PC-9 (cell line): ENCODE measurements around the gene MAP3K2. TPM values are rescaled to one million over a fixed set of nuclear protein-coding genes. Genes with fewer than 3 reads are reported as not detected.

Experiments used
- BruUV-seq: library from RNA; stranded (reverse); fragments of 400-500 nt; replicated peaks from 2 replicates; lab custom pipeline; 2021; lab: Mats Ljungman, UMichigan
- CTCF ChIA-PET: fragments of 300-600 bp; sonication (Branson Sonifier 250); formaldehyde crosslinking; loops from one replicate; lab custom pipeline; 2022; ENCODE audit warnings: antibody characterized with exemption; lab: Charles Lee
- POLR2A ChIA-PET: fragments of 300-600 bp; sonication (Branson Sonifier 250); formaldehyde crosslinking; loops from one replicate; lab custom pipeline; 2022; ENCODE audit warnings: antibody characterized with exemption; ENCODE audit not compliant: unreplicated experiment; lab: Charles Lee
- DNase-seq, 2 experiments: peaks; one replicate each; pipeline versions ENCODE4 v3.0.0 to v3.0.0-alpha.2; 2015 to 2022; ENCODE audit warnings: mixed read lengths in 1 of 2
- H2AFZ ChIP-seq: fragments of 200-600 bp; sonication (generic); 2 replicates; pipeline ENCODE4 v1.8.1; 2017; ENCODE audit warnings: antibody characterized with exemption
- H3F3A ChIP-seq: fragments of 200-600 bp; sonication (generic); 2 replicates; pipeline ENCODE4 v1.8.1; 2017; ENCODE audit warnings: antibody characterized with exemption, mild to moderate bottlenecking, low read depth; ENCODE audit not compliant: insufficient read depth
- H3K27ac ChIP-seq: fragments of 200-600 bp; sonication (generic); 2 replicates; pipeline ENCODE4 v1.6.1; 2016; ENCODE audit warnings: mixed run types
- H3K27me3 ChIP-seq: fragments of 200-600 bp; sonication (generic); 2 replicates; pipeline ENCODE4 v1.6.1; 2016; ENCODE audit warnings: low read depth, mixed run types; ENCODE audit not compliant: insufficient read depth
- H3K36me3 ChIP-seq: fragments of 200-600 bp; sonication (generic); 2 replicates; pipeline ENCODE4 v1.6.1; 2016; ENCODE audit warnings: low read depth, mixed run types
- H3K4me1 ChIP-seq: fragments of 200-600 bp; sonication (generic); replicated peaks from 2 replicates; pipeline ENCODE4 v1.6.1; 2016; ENCODE audit warnings: mixed run types; ENCODE audit not compliant: insufficient read depth
- H3K4me2 ChIP-seq: fragments of 200-600 bp; sonication (generic); 2 replicates; pipeline ENCODE4 v1.6.1; 2017; ENCODE audit warnings: mixed run types
- H3K4me3 ChIP-seq: fragments of 200-600 bp; sonication (generic); 2 replicates; pipeline ENCODE4 v1.6.1; 2016; ENCODE audit warnings: mixed run types
- H3K79me2 ChIP-seq: fragments of 200-600 bp; sonication (generic); 2 replicates; pipeline ENCODE4 v1.6.1; 2017; ENCODE audit warnings: low read depth, mixed run types
- H3K9me2 ChIP-seq: fragments of 200-600 bp; sonication (generic); 2 replicates; pipeline ENCODE4 v1.8.1; 2017; ENCODE audit warnings: mild to moderate bottlenecking; ENCODE audit not compliant: insufficient read depth
- H3K9me3 ChIP-seq: fragments of 200-600 bp; sonication (generic); 2 replicates; pipeline ENCODE4 v1.8.1; 2016; ENCODE audit warnings: low read depth; ENCODE audit not compliant: insufficient read depth
- H4K20me1 ChIP-seq: fragments of 200-600 bp; sonication (generic); 2 replicates; pipeline ENCODE4 v1.8.1; 2017; ENCODE audit not compliant: insufficient read depth
- CTCF ChIP-seq: fragments of 200-600 bp; sonication (generic); conservative IDR thresholded peaks from 2 replicates; pipeline ENCODE4 v1.6.1; 2017; ENCODE audit warnings: mixed run types, antibody characterized with exemption, mild to moderate bottlenecking, moderate library complexity
- EZH2 ChIP-seq: fragments of 200-600 bp; sonication (generic); IDR thresholded peaks from 2 replicates; pipeline ENCODE4 v1.8.0; 2017; ENCODE audit warnings: antibody characterized with exemption, low read depth
- intact Hi-C: fragments of 100-400 bp; cut with micrococcal nuclease; formaldehyde crosslinking; loops from one replicate; pipeline ENCODE4 v1.10.0; 2022; ENCODE audit not compliant: unreplicated experiment
- total RNA-seq: library from RNA; stranded (reverse); gene quantifications from 2 replicates; pipeline ENCODE4 v1.2.3, GENCODE V29; 2021

MAP3K2 gene
- total RNA-seq, 1 experiment from 2014 or later = 81.2 TPM

DNA sequence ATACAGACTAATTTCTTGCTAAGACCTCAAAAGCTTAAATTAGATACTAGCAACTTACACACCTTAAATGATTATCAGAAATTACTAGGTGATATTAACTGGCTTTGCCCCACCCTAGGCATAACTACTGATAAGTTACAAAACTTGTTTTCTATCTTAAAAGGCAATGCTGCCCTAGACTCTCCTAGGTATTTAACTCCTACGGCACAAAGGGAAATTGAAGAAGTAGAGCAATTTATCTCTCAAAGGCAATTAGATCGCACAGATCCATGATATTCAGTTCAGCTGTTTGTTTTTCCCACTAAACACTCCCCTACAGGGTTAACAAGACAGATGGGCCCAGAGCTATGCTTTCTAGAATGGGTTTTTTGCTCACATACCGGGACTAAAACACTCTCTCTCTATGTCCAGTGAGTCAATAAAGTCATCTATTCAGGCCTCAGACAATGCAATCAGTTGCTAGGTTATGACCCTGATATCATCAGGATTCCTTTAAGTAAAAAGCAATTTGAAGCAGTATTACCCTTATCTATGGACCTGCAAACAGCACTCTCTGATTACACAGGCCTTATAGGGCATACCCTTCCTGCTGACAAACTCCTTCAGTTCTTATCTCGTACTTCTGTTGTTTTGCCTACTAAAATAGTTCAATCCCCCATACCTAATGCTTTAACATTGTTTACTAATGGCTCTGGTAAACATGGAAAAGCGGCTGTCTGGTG, 14.3 kb downstream of the MAP3K2 start:
- Histone ChIP-seq H3K36me3 (peaks cover 10% of the 10 kb centered on the region; the same call in 1 of the 2 replicates), H3K79me2 (peaks cover 89% of the 10 kb centered on the region), H2AFZ (no peak overlapping the region), H3F3A (no peaks in the 10 kb centered on the region), H3K4me1 (no peaks in the 10 kb centered on the region; the same call in 1 of the 2 replicates), H3K4me2 (no peak overlapping the region), H3K9me3 (peaks cover 17% of the 10 kb centered on the region; the same call in 1 of the 2 replicates), H3K27me3 (no peaks in the 10 kb centered on the region), H3K27ac (no peak overlapping the region), H3K4me3 (no peak overlapping the region), H4K20me1 (peaks cover 19% of the 10 kb centered on the region; the same call in 1 of the 2 replicates), H3K9me2 (no peaks in the 10 kb centered on the region)
- TF ChIP-seq EZH2 (no peak), CTCF (no peak)
- CTCF ChIA-PET = no interaction called here
- BruUV-seq = no TSS peak
- no peak for DNase-seq
- intact Hi-C loops = no loop called here
- POLR2A ChIA-PET = no interaction called here

DNA sequence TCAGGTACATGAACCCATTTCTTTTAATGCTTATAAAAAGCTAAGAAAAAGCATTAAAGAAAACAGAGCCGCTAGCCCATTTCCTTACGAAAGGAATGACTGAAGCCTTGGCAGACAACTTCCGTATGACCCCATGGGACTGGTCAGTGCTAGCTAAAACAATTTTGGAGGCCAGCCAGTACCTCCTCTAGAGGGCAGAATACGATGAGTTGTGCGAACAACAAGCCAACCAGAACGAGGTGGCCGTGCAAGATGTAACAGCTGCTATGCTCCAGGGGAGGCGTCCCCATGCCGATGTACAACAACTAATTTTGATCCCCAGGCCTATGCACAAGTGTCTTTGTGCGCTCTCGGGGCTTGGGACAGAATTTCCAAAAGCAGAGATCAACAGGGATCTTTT, 16.7 kb downstream of the MAP3K2 start:
- BruUV-seq = no TSS peak
- peaks cover 24% of the 10 kb centered on the region for H4K20me1 ChIP-seq
- H3K4me1 ChIP-seq = no peaks in the 10 kb centered on the region
- intact Hi-C loops = no loop called here
- peaks cover 10% of the 10 kb centered on the region; the same call in 1 of the 2 replicates for H3K36me3 ChIP-seq
- TF ChIP-seq CTCF (no peak), EZH2 (no peak)
- H3K9me2 ChIP-seq = no peaks in the 10 kb centered on the region
- no peaks in the 10 kb centered on the region for H3K27me3 ChIP-seq
- CTCF ChIA-PET = no interaction called here
- POLR2A ChIA-PET = no interaction called here
- H3F3A ChIP-seq = peaks cover 6% of the 10 kb centered on the region; the same call in 1 of the 2 replicates
- no peak overlapping the region for H3K27ac ChIP-seq
- peaks cover 86% of the 10 kb centered on the region for H3K79me2 ChIP-seq
- no peak overlapping the region for H3K4me2 ChIP-seq
- peaks cover 14% of the 10 kb centered on the region; the same call in 1 of the 2 replicates for H3K9me3 ChIP-seq
- no peak overlapping the region for H2AFZ ChIP-seq
- no peak for DNase-seq
- no peak overlapping the region for H3K4me3 ChIP-seq

- intact Hi-C loops = no loop called here
- ChIA-PET CTCF (no interaction called here), POLR2A (no interaction called here)
- Histone ChIP-seq H3K36me3 (peaks cover 10% of the 10 kb centered on the region; the same call in 1 of the 2 replicates), H3K4me1 (no peaks in the 10 kb centered on the region), H3F3A (peaks cover 10% of the 10 kb centered on the region; the same call in 1 of the 2 replicates), H3K27ac (no peak overlapping the region), H3K9me2 (no peaks in the 10 kb centered on the region), H2AFZ (no peak overlapping the region), H3K27me3 (no peaks in the 10 kb centered on the region), H4K20me1 (peaks cover 34% of the 10 kb centered on the region), H3K9me3 (peaks cover 14% of the 10 kb centered on the region; the same call in 1 of the 2 replicates), H3K4me2 (no peak overlapping the region), H3K4me3 (no peak overlapping the region), H3K79me2 (peaks cover 88% of the 10 kb centered on the region)
- no TSS peak for BruUV-seq
- TF ChIP-seq CTCF = no peak
- no peak for TF ChIP-seq EZH2
- no peak for DNase-seq
These were observed 17.8 kb downstream of the MAP3K2 start for GRCh38 chr2:127370010-127370409.
